COLO668 (cell line): Measurements from ENCODE around the gene FOXI1.

Experiments
- DNase-seq: peaks from one replicate; lab custom pipeline; 2025; ENCODE audit not compliant: unreplicated experiment; lab: John Stamatoyannopoulos, UW

Gene FOXI1

DNA sequence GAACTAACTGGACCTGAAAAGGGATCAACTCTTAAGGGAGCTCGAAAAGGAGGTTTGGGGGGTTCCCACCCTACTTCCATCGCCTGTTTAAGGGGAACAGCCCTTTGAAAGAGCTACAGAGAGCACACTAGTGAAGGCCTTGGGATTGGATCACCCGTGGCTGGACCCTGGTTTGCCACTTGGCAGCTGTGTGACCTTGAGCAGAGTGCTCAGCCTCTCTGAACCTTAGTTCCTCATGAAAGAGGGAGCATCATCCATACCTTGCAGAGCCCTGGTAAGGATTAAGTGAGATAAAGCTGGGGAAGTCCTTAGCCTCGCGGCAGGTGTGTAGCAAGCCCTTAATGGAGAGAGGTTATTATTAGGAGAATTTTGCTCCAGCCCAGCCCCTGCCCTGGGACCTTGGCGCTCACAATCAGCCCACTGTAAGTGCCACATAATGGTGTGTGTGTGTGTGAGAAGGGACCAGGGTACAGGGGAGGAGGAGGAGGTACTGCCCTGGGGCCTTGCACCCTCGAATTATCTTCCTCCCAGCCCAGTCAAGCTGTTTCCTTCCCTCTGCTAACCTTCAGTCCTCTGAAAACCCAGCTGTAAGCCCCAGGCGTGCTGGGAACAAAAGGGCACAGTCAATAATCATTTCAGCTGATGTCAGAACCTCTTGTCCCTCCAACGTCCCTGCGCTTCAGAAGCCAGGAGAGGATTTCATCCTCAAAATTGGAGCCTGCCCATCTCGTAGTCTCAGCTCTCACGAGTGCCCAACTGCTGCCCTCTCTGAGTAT lies 42.9 kb downstream of the FOXI1 start:
- no peak for DNase-seq

DNA sequence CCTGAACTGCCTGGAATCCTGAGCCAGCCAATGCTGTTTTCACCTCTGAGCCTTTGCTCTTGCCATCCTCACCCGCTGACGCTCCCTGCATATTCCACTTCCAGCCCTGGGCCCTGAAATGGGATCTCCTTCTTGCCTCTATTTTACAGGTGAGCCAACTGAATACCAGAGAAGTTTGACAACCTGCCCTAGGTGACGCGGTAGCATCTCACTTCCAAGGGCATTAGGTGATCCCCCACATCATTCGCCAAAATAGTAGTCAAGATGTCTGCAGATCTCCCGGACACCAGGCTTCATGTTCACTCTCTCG lies 43.5 kb downstream of the FOXI1 start:
- DNase-seq = no peak

DNA sequence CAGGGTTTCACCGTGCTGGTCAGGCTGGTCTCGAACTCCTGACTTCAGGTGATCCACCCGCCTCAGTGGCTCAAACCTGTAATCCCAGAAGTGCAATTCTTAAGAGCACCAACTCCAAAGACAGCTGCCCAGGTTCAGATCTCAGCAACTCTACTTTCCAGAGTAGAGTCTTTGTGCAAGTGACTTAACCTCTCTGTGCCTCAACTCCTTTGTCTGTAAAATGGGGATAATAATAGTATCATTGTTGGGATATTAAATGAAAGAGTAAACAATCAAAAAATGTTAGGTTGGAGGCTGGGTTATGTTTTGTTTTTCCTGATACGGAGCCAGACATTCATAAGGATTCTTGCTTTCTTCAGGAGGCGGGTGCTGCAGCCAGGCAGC lies 45.0 kb downstream of the FOXI1 start:
- no peak for DNase-seq

DNA sequence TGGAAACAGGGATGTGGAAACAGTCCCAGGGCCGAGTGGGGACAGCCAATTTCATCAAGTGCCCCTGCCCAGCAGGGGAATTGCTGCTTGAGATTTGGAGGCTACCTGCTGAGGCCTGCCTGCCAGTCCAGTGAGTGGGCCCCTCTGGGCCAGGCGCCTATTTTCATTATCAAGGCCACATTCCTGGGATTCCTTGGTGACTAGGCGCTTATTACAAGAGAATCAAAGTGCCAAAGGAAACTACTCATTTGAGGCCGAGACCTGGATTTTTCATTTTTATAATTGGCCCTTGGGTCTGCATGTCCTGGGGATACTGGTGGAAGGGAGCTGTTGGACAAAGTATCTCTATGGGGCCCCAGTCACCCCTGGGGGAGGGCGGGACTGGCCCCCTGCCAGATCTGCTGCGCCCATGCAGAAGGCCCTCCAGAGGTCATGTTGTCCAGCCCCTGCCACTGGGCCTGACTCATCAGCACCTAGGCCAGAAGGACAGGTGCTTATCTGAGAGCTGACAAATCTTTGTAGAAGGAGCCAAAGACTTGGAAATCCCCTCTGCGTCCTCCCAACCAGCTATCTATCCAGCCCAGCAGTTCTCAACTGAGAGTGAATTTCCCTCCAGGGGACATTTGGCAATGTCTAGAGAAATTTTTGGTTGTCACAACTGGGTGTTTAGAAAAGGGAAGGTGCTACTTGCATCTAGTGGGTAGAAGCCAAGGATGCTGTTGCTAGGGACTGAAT lies 45.6 kb downstream of the FOXI1 start:
- no peak for DNase-seq

DNA sequence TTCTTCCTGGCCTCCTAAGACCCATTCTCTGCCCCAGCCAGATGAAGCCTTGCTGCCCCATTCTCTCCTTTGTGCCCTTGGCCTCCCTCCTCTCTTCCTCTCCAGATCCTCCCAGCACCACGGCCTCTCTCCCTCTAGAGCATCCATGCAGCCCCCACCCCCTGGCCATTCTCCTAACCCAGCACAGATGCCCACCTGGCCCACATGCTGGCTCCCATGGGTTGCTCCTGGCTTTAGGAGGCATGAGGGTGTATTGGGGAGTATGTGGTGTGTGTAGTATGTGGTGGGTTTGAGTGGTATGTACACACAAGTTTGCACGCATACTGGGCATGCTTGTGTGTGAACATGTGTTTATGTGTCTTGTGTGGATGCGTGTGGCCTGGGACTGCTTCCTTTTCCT lies 47.1 kb downstream of the FOXI1 start:
- DNase-seq = no peak

DNA sequence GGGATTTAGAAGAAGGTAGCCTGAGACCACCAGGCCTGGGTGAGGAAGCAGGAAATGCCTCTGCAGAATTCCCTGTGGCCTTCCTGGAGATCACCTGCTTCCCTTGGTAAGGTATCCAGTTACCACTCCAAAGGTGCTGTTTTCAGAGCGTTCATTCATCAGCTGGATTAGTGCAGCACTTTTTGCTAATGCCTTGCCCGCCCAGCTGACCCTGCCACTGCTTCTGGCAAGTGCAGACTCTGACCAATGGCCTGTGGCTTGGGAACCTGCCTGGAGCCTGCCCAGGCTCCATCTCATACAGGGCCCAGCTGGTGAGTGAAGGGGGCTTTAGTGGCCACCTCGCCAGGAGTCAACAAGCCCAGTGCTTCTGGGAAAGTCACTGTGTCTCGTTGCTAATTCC lies 48.6 kb downstream of the FOXI1 start:
- DNase-seq = no peak

DNA sequence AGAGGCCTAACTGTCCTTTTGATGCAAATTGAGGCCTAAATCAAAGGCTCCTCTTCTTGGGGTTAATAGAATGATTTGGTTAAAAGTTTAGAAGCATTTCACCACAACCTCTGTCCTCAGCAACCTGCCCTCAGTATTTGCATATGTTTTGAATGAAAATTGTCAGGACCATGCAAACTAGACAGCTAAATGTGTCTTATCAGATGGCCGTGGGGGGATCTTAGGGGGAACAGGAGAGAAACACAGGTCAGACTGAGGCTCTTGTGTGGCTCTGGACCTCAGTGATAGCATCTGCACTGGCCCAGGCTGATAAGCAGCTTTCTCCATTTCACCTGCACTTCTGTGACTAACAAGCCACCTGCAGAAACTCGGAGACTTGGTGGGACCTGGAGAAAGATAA lies 49.0 kb downstream of the FOXI1 start:
- no peak for DNase-seq

DNA sequence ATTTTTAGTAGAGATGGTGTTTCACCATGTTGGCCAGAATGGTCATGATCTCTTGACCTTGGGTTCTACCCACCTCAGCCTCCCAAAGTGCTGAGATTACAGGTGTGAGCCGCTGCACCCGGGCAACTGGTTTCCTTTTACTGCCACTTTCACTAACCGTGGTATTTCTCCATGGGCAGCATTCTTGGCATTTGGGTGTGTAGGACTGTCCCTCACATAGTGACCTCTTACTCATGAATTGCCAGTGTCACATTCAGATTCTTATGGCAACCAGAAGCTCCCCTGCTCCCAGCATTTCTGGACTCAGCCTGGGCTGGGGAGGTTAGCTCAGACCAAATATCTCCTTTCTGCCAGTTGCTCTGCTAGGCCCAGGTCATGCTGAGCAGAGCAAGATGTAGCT lies 50.1 kb downstream of the FOXI1 start:
- DNase-seq = no peak

DNA sequence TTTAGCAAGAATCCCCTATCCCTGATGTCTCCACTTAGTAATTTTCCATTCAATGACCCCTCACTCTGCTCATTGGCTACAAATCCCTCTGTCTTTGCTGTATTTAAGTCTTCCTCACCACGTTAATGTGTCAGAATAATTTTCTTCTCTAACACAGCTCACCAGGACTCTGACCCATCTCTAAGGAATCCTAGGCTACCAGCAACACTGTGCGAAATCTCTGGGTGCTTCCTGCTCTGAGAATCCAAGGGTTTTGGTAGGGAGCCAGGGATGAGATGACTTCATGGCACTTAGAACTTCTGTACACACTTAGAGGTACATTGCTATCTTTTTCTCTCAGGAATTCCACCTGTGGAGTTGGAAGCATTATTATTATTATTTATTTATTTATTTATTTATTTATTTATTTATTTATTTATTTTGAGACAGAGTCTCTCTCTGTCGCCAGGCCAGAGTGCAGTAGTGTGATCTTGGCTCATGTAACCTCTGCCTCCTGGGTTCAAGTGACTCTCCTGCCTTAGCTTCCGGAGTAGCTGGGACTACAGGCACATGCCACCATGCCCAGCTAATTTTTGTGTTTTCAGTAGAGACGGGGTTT lies 53.5 kb downstream of the FOXI1 start:
- DNase-seq = no peak
